Cerebellar cortex (tissue), 1 donor: Measurements from ENCODE around the gene PMPCB.
"Not testable (repeated sequence)": the region's sequence is repeated elsewhere in the genome, so short reads cannot be mapped to it uniquely, and the experiment has no call there.

Source experiments
- DNase-seq: peaks from one replicate; pipeline ENCODE4 v3.0.0-alpha.2; 2015; ENCODE audit warnings: low spot score

The PMPCB gene, protein sequence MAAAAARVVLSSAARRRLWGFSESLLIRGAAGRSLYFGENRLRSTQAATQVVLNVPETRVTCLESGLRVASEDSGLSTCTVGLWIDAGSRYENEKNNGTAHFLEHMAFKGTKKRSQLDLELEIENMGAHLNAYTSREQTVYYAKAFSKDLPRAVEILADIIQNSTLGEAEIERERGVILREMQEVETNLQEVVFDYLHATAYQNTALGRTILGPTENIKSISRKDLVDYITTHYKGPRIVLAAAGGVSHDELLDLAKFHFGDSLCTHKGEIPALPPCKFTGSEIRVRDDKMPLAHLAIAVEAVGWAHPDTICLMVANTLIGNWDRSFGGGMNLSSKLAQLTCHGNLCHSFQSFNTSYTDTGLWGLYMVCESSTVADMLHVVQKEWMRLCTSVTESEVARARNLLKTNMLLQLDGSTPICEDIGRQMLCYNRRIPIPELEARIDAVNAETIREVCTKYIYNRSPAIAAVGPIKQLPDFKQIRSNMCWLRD

DNA sequence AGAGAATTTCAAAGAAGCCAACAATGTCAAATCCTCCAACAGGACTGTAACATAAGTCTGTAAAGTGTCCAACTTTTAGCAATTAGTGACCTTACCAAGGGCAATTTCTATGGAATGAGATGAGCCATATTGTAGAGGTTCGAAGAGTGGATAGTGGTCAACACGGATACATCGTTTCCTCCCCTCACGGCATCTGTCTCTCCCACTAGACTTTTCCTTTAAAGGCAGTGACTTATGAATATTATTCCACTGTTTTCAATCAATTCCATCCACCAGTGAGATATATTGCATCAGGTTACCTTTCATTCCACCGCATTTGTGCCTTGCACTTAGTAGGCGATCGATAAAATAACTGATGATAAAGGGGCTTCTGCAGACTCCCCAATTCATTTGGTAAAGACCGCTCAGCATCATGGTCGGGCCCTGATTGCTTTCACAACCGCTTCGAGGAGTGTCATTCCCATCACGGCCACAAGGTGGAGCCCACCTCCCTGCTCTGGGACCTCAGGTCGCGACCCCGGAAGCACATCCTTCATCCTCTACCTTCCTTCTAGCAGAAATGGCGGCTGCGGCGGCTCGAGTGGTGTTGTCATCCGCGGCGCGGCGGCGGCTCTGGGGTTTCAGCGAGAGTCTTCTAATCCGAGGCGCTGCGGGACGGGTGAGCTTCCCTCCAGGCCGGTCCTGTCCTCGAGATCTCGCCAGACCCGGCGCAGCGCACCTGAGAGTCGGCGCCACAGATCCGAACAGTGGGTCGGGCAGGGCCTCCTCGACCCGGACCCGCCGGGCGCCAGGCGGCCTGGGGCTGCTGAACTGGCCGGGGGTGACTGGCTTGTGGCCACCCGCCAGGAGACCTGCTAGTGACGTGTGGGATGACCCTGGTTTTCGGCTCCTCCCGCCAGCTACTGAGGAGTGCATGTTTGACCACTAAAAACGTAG lies at the start of gene PMPCB:
Gene PMPCB, plus strand, starts transcription at position 535 of the 936 bp plus-strand sequence. Its CDS starts 25 bp downstream, at position 560.
- DNase-seq = peak; percentile 96

DNA sequence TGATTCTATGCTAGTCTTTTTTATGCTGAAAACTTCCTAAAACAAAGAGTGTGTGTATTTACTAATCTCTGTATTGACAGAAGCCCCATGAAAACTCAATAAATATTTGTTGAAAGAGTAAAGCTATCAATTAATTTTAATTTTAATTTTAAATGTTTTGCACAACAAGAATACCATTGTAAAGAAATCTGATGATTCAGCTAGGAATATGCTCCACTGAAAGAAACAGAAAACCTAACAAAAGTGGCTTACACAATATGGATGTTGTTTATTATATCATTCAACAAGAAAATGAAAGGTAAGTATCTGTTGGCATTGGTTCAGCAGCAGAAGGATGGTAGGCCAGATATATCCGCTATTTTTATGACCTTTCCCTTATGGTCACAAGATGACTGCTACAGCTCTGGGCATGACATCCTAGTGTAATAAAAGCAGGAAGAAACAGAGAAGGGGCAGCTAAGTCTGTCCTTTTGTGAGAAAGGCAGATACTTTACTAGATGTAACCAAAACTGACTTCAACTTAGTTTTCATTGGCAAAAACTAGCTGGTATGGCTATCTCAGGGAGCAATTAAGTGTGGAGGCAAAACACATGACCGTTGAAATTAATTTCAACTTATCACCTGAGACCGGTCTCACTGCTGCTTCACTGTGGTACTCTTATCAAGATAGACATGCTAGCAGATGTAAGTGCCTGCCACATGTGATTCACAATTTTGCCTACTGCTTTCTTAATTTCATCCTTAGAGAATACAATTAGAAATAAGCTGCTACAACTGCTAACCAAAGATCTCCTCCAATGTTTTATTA lies 43.3 kb upstream of the PMPCB start:
- DNase-seq = not testable (repeated sequence)

DNA sequence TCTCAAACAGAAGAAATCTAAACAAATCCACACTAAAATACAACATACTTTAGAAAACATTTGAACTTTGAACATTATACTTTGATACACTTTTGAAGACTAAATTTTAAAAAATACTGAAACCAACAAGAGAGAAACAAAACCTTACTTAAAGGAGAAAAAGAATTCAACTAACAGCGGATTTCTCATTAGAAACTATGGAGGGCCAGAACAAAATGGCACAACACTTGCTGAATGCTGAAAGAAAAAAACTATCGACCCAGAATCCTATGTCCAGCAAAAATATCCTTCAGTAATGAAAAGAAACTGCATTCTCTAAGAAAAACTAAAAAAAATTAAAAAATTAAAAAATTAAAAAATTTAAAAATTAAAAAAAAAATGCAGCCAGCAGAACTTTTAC lies 33.2 kb upstream of the PMPCB start:
- DNase-seq = not testable (repeated sequence)

DNA sequence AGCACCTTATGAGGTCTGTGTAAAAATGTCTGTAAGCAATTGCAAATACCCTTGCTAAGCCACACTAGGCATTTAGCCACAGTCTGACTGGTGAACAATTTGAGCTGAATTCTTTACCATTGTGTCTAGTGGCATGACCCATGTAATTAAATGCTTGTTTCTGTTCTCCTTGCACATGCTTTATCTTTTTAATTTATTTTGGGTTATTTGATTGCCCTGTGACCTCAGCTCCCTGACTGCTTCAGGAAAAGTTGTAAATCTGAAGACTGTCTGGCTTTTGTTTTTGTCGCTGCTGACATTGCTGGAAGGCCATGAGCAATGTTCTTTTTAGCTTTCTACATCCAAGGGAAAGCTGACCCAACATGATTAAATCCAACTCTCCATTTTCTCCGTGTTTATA lies 31.0 kb upstream of the PMPCB start:
- DNase-seq = not testable (repeated sequence)

DNA sequence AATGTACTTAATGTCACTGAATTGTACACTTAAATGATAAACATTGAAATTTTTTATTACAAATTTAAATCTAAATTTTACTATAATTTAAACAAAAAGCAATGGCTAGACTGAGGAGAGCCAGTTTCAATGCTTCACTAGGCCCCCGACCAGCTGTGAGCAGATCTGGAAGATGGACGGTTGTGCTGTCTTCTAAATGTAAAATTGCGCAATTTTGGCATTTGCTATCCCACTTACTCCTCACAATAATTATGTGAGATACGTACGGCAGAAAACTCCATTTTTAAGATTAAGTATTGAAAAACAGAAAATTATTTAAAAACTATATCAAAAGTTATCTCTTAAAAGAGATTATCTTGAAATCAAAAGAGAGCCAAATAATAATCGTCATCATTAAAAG lies 23.9 kb upstream of the PMPCB start:
- DNase-seq = not testable (repeated sequence)

DNA sequence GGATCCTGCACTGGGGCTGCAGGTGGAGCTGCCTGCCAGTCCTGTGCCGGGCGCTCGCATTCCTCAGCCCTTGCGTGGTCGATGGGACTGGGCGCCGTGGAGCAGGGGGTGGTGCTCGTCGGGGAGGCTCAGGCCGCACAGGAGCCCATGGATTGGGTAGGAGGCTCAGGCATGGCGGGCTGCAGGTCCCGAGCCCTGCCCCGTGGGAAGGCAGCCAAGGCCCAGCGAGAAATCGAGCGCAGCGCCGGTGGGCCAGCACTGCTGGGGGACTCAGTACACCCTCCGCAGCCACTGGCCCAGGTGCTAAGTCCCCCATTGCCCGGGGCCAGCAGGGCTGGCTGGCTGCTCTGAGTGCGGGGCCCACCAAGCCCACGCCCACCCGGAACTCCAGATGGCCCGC lies 22.4 kb upstream of the PMPCB start:
- DNase-seq = not testable (repeated sequence)

DNA sequence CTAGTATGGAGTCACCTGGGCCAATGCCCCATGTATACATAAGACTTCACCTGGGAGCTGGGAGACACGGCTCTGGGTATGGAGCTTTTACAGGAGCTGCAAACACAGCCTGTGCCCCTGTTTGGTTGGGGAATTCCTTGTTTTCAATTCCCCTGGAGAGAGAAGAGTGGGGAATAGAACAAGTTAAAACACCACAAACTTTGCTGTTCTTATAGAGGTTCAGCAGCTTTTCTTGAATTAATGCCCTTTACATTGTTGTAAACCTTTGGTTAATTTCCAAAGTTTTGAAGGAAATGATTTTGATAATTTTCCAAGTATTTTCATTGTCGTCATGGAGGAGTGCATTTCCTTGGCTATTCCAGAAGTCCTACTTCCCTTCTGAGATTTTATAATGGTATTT lies 19.0 kb upstream of the PMPCB start:
- DNase-seq = not testable (repeated sequence)

DNA sequence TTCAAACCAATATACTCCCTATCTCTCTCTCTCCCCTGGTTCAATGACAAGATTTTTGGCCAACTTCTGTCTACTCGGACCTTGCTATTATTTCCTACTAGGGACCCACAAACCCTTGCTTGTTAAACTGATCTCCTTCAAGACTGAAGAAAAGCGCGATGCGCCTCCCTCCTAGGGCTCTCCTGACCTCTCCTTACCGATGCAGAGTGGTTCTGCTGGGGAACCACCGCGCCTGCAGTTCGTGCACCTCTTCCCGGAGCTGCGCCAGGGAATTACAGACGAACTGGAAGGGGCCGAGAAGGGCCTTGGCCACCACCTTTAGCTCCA lies 17.6 kb upstream of the PMPCB start:
- DNase-seq = peak; percentile 59

DNA sequence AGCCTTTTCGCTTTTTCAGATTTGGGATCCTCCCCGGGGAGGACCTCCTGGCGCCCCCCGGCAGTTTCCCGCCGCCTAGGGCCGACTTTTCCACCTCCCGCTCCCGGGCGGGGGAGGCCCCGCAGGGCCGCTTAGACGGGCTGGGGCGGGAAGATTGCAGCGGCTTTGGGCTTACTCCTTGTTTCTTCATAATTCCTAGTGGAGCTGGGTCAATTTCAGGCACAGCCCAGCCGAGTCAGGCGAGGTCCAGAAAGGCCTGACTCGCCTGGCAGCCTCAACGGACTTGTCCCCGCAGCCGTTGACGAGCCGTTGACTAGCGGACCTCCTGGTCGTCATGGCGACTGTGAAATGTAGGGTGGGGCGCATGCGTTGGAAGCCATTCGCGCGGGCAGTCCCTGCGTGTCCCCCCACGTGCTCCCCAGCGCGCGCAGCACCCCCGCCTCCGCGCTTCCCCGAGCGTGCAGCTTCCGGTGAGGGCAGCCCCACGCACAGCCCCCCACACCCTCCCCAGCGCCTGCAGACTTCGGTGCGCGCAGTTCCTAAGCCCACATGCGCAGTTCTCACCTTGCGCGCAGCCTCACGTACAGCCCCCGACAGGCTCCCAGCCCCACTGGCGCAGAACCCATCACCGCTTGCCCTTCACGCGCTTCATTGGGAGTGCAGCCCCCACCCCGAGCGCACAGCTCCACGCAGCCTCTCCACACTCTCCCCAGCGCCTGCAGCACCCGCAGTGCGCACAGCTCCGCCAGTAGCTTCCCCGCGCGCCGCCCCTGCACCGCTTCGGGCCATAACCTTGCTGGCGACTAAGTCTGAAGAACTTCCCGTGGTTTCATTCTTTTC lies 17.1 kb upstream of the PMPCB start:
- DNase-seq = peak; percentile 88

DNA sequence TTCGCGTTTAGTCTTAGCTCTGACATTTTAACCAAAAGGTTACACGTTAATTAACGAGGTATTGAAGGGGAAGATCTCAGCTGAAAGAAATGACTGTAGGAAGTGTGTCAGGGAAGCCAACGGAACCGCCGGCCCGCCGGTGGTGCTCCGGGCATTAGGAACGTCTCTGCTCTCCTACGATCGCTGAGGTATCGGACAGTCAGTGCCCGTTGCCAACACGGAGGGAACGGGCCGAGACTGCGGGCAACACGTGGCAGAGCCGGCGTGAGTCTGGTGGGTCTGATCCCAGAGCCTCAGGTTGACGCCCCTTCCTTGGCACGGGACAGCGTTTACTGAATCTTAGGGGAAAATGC lies 16.5 kb upstream of the PMPCB start:
- peak; percentile 54 for DNase-seq

DNA sequence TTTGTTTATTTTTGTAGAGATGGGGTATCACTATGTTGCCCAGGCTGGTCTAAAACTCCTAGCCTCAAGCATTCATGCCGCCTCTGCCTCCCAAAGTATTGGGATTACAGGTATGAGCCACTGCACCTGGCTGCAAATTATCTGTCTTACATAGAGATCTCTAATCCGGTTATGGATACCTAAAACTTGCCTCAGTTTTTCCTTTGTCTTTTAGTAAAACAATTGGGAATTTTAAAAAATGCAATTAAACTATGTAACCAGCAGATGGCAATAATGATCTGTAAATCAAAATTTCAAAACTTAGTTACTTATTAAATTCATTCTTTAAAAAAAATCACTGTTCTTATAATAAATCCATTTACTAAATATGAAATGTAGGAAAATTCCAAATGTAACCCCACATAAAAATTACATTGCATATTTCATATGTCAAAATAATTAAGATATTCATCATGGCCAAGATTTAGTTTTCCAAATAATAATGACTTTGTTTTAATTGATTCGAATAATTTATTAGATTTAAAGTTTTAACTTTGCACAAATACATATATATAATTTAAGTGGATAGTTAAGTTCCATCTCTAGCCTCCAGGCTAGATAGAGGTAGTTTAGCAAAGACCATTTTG lies 14.3 kb upstream of the PMPCB start:
- not testable (repeated sequence) for DNase-seq

DNA sequence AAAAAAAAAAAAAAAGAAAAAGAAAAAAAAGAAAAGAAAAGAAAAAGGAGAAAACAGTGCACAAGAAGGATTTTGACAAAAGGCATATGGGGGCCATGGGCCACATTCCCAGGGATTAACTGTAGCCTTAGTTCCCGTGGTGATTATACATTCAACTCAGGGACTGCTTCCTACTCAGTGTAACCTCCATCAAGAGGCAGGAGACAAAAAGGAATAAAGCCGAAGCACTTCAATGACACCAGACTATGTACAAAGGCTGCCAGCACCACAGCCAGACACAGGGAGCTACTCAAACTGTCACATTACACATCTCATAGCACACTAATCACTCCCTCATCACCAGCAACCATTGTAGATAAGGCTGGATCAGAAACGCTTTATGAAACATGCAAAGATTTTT lies 5.1 kb upstream of the PMPCB start:
- no peak for DNase-seq

DNA sequence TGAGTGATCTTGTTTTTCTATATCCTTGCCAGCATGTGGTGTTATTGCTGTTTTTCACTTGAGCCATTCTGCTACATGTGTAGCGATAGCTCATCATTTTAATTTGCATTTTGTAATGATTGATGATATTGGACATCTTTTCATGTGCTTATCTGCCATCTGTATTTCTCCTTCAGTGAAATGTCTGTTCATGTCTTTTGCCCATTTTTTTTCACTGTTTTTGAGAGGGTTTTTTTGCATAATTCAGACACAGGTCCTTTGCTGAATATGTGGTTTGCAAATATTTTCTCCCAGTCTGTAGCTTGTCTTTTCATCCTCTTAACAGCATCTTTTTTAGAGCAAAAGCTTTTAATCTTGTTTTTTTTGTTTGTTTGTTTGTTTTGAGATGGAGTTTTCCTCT lies 3.7 kb upstream of the PMPCB start:
- no peak for DNase-seq

DNA sequence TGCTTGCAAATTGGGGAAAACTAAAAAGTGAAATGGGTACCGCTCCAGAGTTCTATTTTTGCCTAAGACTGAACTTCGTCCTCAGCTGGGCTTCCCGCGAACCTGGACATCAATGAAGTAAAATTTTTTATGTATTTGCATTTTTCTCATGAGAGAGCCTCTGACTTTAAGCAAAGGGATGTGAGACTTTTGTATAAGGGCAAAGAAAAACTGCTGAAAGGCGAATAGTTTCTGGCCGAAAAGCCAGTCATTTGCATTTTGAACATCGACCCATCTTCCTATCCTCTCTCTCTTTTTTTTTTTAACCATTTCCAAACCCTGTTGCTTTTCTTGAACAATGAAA lies 573 bp downstream of the PMPCB start:
- DNase-seq = no peak

DNA sequence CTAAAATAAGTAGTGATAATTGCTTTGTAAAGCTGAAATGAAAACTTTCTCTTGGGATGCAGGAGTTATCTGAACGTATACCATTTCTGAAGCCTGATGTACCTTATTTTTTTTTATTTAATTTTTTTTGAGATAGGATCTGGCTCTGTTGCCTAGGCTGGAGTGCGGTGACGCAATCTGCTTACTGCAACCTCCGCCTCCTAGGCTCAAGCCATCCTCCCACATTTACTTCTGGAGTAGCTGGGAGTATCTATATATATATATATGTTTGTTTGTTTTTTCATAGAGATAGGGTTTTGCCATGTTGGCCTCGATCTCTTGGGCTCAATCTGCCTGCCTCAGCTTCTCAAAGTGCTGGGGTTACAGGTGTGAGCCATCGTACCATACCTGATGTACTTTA lies 2.4 kb downstream of the PMPCB start:
- no peak for DNase-seq

DNA sequence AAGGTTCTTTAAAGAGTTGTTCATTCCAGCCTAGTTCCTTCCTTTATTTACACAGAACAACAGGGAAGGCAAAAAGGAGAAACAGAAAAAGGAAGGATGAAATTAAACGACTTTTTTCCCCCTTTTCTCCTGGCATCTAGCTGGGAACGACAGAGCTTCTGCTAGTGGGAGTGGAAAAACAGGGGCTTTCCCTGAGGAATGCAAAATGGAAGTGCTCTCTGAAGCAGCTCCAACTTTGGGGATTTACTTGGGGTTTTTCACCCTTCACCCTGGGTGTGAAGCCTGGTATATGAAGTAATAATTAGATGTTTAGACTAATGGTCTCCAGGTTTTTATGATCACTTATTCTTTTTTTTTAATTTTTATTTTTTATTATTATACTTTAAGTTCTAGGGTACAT lies 4.2 kb downstream of the PMPCB start:
- DNase-seq = no peak

DNA sequence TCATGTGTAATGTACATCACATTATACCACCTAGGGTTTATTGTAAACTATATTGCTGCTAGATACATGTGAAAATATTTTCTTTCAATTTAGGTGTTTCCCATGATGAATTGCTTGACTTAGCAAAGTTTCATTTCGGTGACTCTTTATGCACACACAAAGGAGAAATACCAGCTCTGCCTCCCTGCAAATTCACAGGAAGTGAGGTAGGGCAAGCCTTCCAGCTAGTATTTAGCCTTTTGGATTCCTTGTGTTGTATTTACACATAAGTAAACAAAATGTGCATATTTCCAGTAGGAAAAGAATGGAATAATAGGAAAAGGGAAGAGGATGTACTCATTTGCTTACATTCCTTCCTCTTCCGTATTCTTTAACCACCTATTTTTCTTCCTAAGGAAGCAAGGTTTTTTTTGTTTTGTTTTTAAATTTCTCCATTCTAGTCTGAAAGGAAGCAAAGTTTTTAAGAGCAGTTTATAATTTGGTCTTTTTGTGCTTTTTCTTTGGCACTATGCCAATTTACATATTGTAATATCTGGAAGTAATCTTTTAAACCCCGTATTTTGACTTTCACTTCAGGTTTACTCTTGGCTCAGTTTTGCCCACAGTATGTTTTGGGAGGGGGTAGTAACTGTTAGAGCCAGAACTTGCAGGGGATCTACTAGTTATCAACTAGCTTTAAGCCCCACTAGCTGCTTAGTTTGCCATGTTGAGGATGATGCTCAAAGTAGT lies 10.4 kb downstream of the PMPCB start:
- no peak for DNase-seq

DNA sequence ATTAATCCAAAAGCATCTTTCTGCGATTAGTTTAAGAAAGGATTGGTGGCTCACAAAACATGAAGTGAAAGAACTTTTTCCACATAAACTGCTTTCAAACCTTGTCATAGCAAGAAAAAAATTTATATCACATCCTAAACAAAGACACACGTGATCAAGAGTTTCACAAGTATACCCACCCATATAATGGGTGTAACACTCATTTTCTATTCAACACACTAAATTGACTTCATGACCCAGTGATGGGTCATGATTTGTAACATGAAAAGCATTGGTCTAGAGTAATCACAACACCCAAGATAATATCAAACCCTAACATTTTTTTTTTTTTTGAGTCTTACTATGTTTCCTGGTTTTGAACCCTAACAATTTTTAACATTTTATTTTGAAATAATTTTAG lies 17.6 kb downstream of the PMPCB start:
- DNase-seq = no peak

DNA sequence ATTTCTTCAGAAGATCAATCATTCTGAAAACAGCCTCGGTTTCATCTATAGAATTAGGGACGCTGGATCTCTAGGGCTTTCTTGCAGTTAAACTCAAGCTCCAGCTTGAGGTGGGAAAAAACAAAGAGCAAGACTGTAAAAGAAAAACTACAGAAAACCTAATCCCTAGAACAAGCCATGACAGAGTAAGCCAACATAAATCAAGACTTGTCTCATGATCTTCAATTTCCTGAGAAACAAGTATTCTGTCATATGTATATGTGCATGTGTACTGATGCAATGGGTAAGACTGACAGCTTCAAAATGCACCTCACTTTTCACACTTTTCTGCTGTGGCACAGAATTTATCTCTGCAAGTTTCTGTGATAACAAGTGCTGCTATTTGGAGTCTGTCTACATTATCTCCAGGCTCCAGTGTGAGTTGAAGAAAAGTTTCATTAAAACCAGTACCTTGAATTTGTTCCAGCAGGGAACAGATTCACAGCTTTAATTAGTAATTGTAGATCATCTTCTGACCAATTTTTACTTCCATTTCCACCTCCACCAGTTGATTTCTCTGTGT lies 19.2 kb downstream of the PMPCB start:
- no peak for DNase-seq

DNA sequence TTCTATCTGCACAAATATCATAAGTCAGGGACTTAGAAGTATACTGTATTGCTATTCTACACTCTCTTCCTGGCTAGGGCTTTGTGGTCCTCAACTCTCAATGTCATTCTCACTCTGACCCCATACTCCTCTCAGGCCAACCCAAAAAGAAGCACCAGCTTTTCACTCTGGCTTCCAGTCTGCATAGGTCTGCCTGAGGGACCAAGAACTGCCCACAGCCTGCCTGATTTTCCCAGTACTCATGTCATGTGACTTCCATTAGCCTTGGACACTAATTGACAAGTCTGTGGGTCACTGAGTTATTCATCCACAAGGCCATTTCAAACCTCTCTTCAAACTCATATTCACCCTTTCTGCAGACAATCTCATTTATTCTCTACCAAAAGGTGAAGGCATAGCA lies 19.8 kb downstream of the PMPCB start:
- DNase-seq = no peak
